H1 (cell line): Measurements from ENCODE around the gene SHMT1. TPM values are rescaled to one million over a fixed set of nuclear protein-coding genes. Genes with fewer than 3 reads are reported as not detected.

Experiments
- CTCF ChIA-PET: fragments of 300-600 bp; sonication (Branson Sonifier 250); formaldehyde crosslinking; loops from one replicate; lab custom pipeline; 2021; ENCODE audit not compliant: partially characterized antibody; lab: Charles Lee
- POLR2A ChIA-PET: fragments of 300-600 bp; sonication (Branson Sonifier 250); formaldehyde crosslinking; loops from one replicate; lab custom pipeline; 2021; ENCODE audit warnings: inconsistent platforms; ENCODE audit not compliant: partially characterized antibody; lab: Charles Lee
- DNase-seq, 2 experiments: peaks; one replicate each; pipeline versions ENCODE4 v3.0.0 to v3.0.0-alpha.2; 2010 to 2022; ENCODE audit warnings: low spot score in 2 of 2, low read depth in 1 of 2, mixed read lengths in 1 of 2
- FAIRE-seq: peaks from 2 replicates; lab custom pipeline; 2011; peaks lifted over from hg19 to GRCh38; lab: Jason Lieb, UNC
- H2AFZ ChIP-seq: 2 replicates; pipeline ENCODE4 v1.8.1; 2012; ENCODE audit warnings: low read length, inconsistent platforms
- H2AK5ac ChIP-seq: 2 replicates; pipeline ENCODE4 v1.6.1; 2013; ENCODE audit warnings: low read depth, low read length
- H2BK120ac ChIP-seq: replicated peaks from 2 replicates; pipeline ENCODE3; 2013; ENCODE audit warnings: low read depth, low read length, inconsistent platforms
- H2BK12ac ChIP-seq: 2 replicates; pipeline ENCODE4 v1.6.1; 2013; ENCODE audit warnings: low read depth, low read length
- H2BK15ac ChIP-seq: 2 replicates; pipeline ENCODE4 v1.6.1; 2013; ENCODE audit warnings: low read length
- H2BK20ac ChIP-seq: 2 replicates; pipeline ENCODE4 v1.6.1; 2013; ENCODE audit warnings: low read length
- H2BK5ac ChIP-seq: 2 replicates; pipeline ENCODE4 v1.6.1; 2013; ENCODE audit warnings: low read depth, low read length
- H3K14ac ChIP-seq: 2 replicates; pipeline ENCODE4 v1.6.1; 2013; ENCODE audit warnings: inconsistent platforms; ENCODE audit not compliant: insufficient read length
- H3K18ac ChIP-seq: 2 replicates; pipeline ENCODE4 v1.6.1; 2013; ENCODE audit warnings: low read length; ENCODE audit errors: extremely low read depth
- H3K23ac ChIP-seq: 2 replicates; pipeline ENCODE4 v1.6.1; 2013; ENCODE audit warnings: inconsistent platforms; ENCODE audit not compliant: insufficient read length
- H3K23me2 ChIP-seq: 2 replicates; pipeline ENCODE4 v1.6.1; 2013; ENCODE audit warnings: low read depth, low read length
- H3K27ac ChIP-seq: 2 replicates; pipeline ENCODE4 v1.6.1; 2011; ENCODE audit warnings: low read depth, low read length, inconsistent platforms
- H3K27me3 ChIP-seq, 4 experiments: replicated peaks in 1 of 4; 1 replicate in 1 of 4; 2 replicates in 3 of 4; pipeline versions ENCODE4 v1.6.1 to v1.8.1; 2011 to 2013; ENCODE audit warnings: low read length in 3 of 4, mild to moderate bottlenecking in 3 of 4, inconsistent platforms in 2 of 4, mixed read lengths in 2 of 4, moderate library complexity in 1 of 4; ENCODE audit not compliant: control insufficient read depth in 3 of 4, insufficient read depth in 3 of 4; ENCODE audit errors: extremely low read depth in 1 of 4
- H3K36me3 ChIP-seq, 4 experiments: 2 replicates each; pipeline versions ENCODE4 v1.6.1 to v1.8.1; 2011 to 2013; ENCODE audit warnings: mild to moderate bottlenecking in 4 of 4, low read length in 3 of 4, moderate library complexity in 2 of 4, control low read depth in 1 of 4, inconsistent platforms in 1 of 4; ENCODE audit not compliant: insufficient read depth in 4 of 4, control insufficient read depth in 2 of 4
- H3K4ac ChIP-seq: replicated peaks from 2 replicates; pipeline ENCODE3; 2013; ENCODE audit warnings: low read length, low read depth, mixed read lengths, inconsistent platforms; ENCODE audit not compliant: insufficient read length
- H3K4me1 ChIP-seq, 4 experiments: replicated peaks in 1 of 4; 1 replicate in 1 of 4; 2 replicates in 3 of 4; pipeline versions ENCODE4 v1.6.1 to v1.8.1; 2011 to 2013; ENCODE audit warnings: low read length in 3 of 4, inconsistent platforms in 2 of 4, mixed read lengths in 1 of 4; ENCODE audit not compliant: insufficient read depth in 4 of 4, control insufficient read depth in 3 of 4
- H3K4me2 ChIP-seq, 2 experiments: 2 replicates each; pipeline versions ENCODE4 v1.6.1 to v1.8.1; 2011 to 2013; ENCODE audit warnings: low read depth in 2 of 2, low read length in 2 of 2, control low read depth in 1 of 2, inconsistent platforms in 1 of 2, mild to moderate bottlenecking in 1 of 2; ENCODE audit not compliant: insufficient read depth in 1 of 2
- H3K4me3 ChIP-seq, 4 experiments: fragments of 200-600, 300-600 bp in 1 of 4; sonication (generic), shearing (Covaris generic), sonication (Bioruptor Twin) in 1 of 4; 2 replicates each; pipeline versions ENCODE4 v1.5.1 to v1.8.1; 2011 to 2016; ENCODE audit warnings: low read length in 4 of 4, low read depth in 3 of 4, control low read depth in 2 of 4, inconsistent platforms in 2 of 4, mild to moderate bottlenecking in 2 of 4, mixed read lengths in 1 of 4, moderate library complexity in 1 of 4; ENCODE audit not compliant: insufficient read depth in 2 of 4; ENCODE audit errors: extremely low read depth in 1 of 4
- H3K56ac ChIP-seq: replicated peaks from 2 replicates; pipeline ENCODE3; 2013; ENCODE audit warnings: low read depth, mild to moderate bottlenecking, mixed read lengths, low read length, inconsistent platforms; ENCODE audit not compliant: insufficient read length
- H3K79me1 ChIP-seq: 2 replicates; pipeline ENCODE4 v1.6.1; 2013; ENCODE audit warnings: low read depth, low read length, control low read depth
- H3K79me2 ChIP-seq, 2 experiments: 2 replicates each; pipeline versions ENCODE4 v1.6.1 to v1.8.1; 2012 to 2013; ENCODE audit warnings: low read length in 2 of 2, mild to moderate bottlenecking in 2 of 2, inconsistent platforms in 1 of 2; ENCODE audit not compliant: insufficient read depth in 2 of 2, control insufficient read depth in 1 of 2
- H3K9ac ChIP-seq, 4 experiments: replicated peaks in 1 of 4; 1 replicate in 1 of 4; 2 replicates in 3 of 4; pipeline versions ENCODE4 v1.6.1 to v1.8.1; 2011 to 2013; ENCODE audit warnings: low read depth in 3 of 4, low read length in 3 of 4, control low read depth in 2 of 4, mild to moderate bottlenecking in 2 of 4, moderate library complexity in 2 of 4, inconsistent platforms in 1 of 4; ENCODE audit errors: extremely low read depth in 1 of 4
- H3K9me3 ChIP-seq, 2 experiments: 2 replicates each; pipeline versions ENCODE4 v1.6.1 to v1.8.1; 2012 to 2013; ENCODE audit warnings: mild to moderate bottlenecking in 2 of 2, moderate library complexity in 2 of 2, control low read depth in 1 of 2, inconsistent platforms in 1 of 2, low read depth in 1 of 2, low read length in 1 of 2, mixed read lengths in 1 of 2; ENCODE audit not compliant: insufficient read depth in 2 of 2
- H4K20me1 ChIP-seq, 2 experiments: replicated peaks in 1 of 2; 2 replicates each; pipeline versions ENCODE3 to v1.8.1; 2011 to 2013; ENCODE audit warnings: inconsistent platforms in 2 of 2, low read length in 2 of 2, mild to moderate bottlenecking in 1 of 2; ENCODE audit not compliant: insufficient read depth in 2 of 2, control insufficient read depth in 1 of 2
- H4K5ac ChIP-seq: 2 replicates; pipeline ENCODE4 v1.6.1; 2013; ENCODE audit warnings: low read length, low read depth, mixed read lengths, inconsistent platforms; ENCODE audit not compliant: insufficient read length
- H4K8ac ChIP-seq: 2 replicates; pipeline ENCODE4 v1.8.0; 2013; ENCODE audit warnings: mild to moderate bottlenecking, moderate library complexity, low read length, inconsistent platforms; ENCODE audit not compliant: insufficient read depth; ENCODE audit errors: extremely low read depth
- H4K91ac ChIP-seq: replicated peaks from 2 replicates; pipeline ENCODE3; 2013; ENCODE audit warnings: low read length, mixed read lengths, inconsistent platforms; ENCODE audit not compliant: insufficient read length
- WGBS, 2 experiments: shearing (Covaris generic) in 1 of 2; methylation state at CpG; one replicate each; pipeline versions ENCODE4 v1.1.6 to v1.1.7; 2013 to 2015; ENCODE audit warnings: low lambda C conversion rate in 2 of 2, mixed read lengths in 2 of 2, inconsistent platforms in 1 of 2, low coverage in 1 of 2, missing lambda C conversion rate in 1 of 2; ENCODE audit not compliant: insufficient replicate concordance in 2 of 2, insufficient coverage in 1 of 2, insufficient read length in 1 of 2; ENCODE audit errors: extremely low coverage in 1 of 2, missing lambda C conversion rate in 1 of 2; 5-methylcytosine and 5-hydroxymethylcytosine counted together
- polyA plus RNA-seq, 7 experiments: library from polyadenylated mRNA; depleted of rRNA in 3 of 7; stranded (reverse) in 5 of 7; unstranded in 2 of 7; fragments of >200 nt in 5 of 7; fragments of 200-250 nt in 2 of 7; gene quantifications; 1 replicate in 5 of 7; 2 replicates in 1 of 7; 4 replicates in 1 of 7; pipeline versions ENCODE4 v1.2.1 to v1.2.3, GENCODE V29; 2011 to 2013; ENCODE audit warnings: missing spikeins in 2 of 7, mixed read lengths in 2 of 7
- total RNA-seq: library from RNA; stranded (reverse); fragmentation: NEBNext Ultra II Directional; extraction: Animal tissue kit (Norgen Biotek cat#: 25700); gene quantifications from 2 replicates; pipeline ENCODE4 v1.2.1, GENCODE V29; 2021

Gene SHMT1
- total and polyA plus RNA-seq, 2 of the 8 experiments (the other 6 are each of a cell fraction or from before 2014, with no cell fraction given): 30.7 to 39.3 TPM

DNA sequence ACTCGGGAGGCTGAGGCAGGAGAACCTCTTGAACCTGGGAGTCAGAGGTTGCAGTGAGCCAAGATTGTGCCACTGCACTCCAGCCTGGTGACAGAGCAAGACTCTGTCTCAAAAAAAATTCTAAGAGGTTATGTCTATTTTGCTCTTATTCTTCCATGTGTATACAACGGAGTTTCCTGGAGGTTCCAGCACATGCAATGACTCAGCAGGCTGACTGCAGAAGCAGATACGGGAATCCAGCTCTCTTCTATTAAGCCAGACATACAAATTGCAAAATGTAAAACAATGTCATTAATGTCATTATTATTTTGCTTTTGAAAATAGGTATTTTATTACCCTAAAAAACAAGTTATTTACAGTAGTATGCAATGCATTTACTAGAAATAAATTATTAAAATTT is 84.5 kb downstream of the SHMT1 start:
- peaks cover 42 to 84% (median 62%) of the 10 kb centered on the region in 4 experiments for H3K36me3 ChIP-seq
- no peaks in the 10 kb centered on the region for H3K27me3 ChIP-seq
- ChIA-PET CTCF (interaction anchor here (1.9 kb wide), 1 partner anchor 30 kb away, joined by 5 read pairs; no protein-coding TSS in a partner anchor), POLR2A (no interaction called here)
- peaks cover 3 to 9% of the 10 kb centered on the region in 2 experiments for H4K20me1 ChIP-seq
- no peak overlapping the region for H3K23ac ChIP-seq
- no peak overlapping the region for H2BK20ac ChIP-seq
- H3K9ac ChIP-seq: no peak overlapping the region
- H3K4ac ChIP-seq: no peak overlapping the region
- no peak overlapping the region for H4K8ac ChIP-seq
- H3K4me1 ChIP-seq: no peaks in the 10 kb centered on the region
- H4K5ac ChIP-seq: no peak overlapping the region
- H3K4me2 ChIP-seq: no peak overlapping the region
- H2BK15ac ChIP-seq: no peak overlapping the region
- H2AFZ ChIP-seq: no peak overlapping the region
- no peak overlapping the region for H3K27ac ChIP-seq
- no peak overlapping the region for H2BK12ac ChIP-seq
- H2BK5ac ChIP-seq: no peak overlapping the region
- DNase-seq (no peak), FAIRE-seq (no peak)
- H3K56ac ChIP-seq: no peak overlapping the region
- H3K23me2 ChIP-seq: no peaks in the 10 kb centered on the region
- H3K9me3 ChIP-seq: no peaks in the 10 kb centered on the region
- no peak overlapping the region for H3K14ac ChIP-seq
- no peaks in the 10 kb centered on the region for H3K79me2 ChIP-seq
- H2BK120ac ChIP-seq: no peak overlapping the region
- H3K4me3 ChIP-seq: no peak overlapping the region
- no peak overlapping the region for H3K18ac ChIP-seq
- H3K79me1 ChIP-seq: no peaks in the 10 kb centered on the region
- 96% methylated on average over 3 of the region's 3 CpGs; no CpG with 5 or more reads in 1 of the 2 experiments for WGBS, 2 experiments
- no peak overlapping the region for H4K91ac ChIP-seq
- no peak overlapping the region for H2AK5ac ChIP-seq
